B cell (primary cell): Measurements from ENCODE around the gene LBHD1. TPM values are rescaled to one million over a fixed set of nuclear protein-coding genes. Genes with fewer than 3 reads are reported as not detected.

Experiments
- ATAC-seq: fragments of 200-7000 bp; cut with Tn5 transposase; one replicate; pipeline ENCODE4 v1.10.0; 2021; ENCODE audit warnings: low read depth, mild to moderate bottlenecking, moderate number of reproducible peaks, moderate library complexity
- CTCF ChIA-PET: fragments of 350-600 bp; sonication (Branson Sonifier 250); formaldehyde crosslinking; loops from one replicate; lab custom pipeline; 2021; ENCODE audit warnings: antibody characterized with exemption, inconsistent platforms; lab: Charles Lee
- POLR2A ChIA-PET: fragments of 350-600 bp; sonication (Branson Sonifier 250); formaldehyde crosslinking; loops from one replicate; lab custom pipeline; 2021; ENCODE audit warnings: antibody characterized with exemption; lab: Charles Lee
- DNase-seq: peaks from one replicate; pipeline ENCODE4 v3.0.0; 2013
- H2AFZ ChIP-seq: 2 replicates; pipeline ENCODE4 v1.6.1; 2012; ENCODE audit warnings: mild to moderate bottlenecking, low read depth, low read length; ENCODE audit not compliant: insufficient read depth, poor library complexity, severe bottlenecking
- H3K27ac ChIP-seq, 2 donors: 1 replicate in 1 of 2; 2 replicates in 1 of 2; pipeline ENCODE4 v1.5.1; 2012 to 2013; ENCODE audit warnings: low read length in 2 of 2, mild to moderate bottlenecking in 2 of 2, moderate library complexity in 1 of 2
- H3K27me3 ChIP-seq, 4 experiments: fragments of 200-600 bp in 1 of 4; sonication (generic) in 1 of 4; replicated peaks in 1 of 4; 1 replicate in 2 of 4; 2 replicates in 2 of 4; pipeline versions ENCODE4 v1.6.1 to v1.7.0; 2013 to 2016; ENCODE audit warnings: low read length in 3 of 4, mild to moderate bottlenecking in 2 of 4, mixed read lengths in 1 of 4, moderate library complexity in 1 of 4; ENCODE audit not compliant: insufficient read depth in 4 of 4, control insufficient read depth in 3 of 4; ENCODE audit errors: control extremely low read depth in 1 of 4
- H3K36me3 ChIP-seq, 2 experiments: replicated peaks in 1 of 2; 1 replicate in 1 of 2; 2 replicates in 1 of 2; pipeline versions ENCODE4 v1.6.1 to v1.7.1; 2013; ENCODE audit warnings: low read length in 1 of 2; ENCODE audit not compliant: insufficient read depth in 2 of 2, control insufficient read depth in 1 of 2; ENCODE audit errors: control extremely low read depth in 1 of 2, extremely low read depth in 1 of 2
- H3K4me1 ChIP-seq, 2 donors: fragments of 200-600 bp in 1 of 2; sonication (generic) in 1 of 2; 1 replicate in 1 of 2; 2 replicates in 1 of 2; pipeline versions ENCODE4 v1.5.1 to v1.6.1; 2013 to 2017; ENCODE audit warnings: low read length in 2 of 2; ENCODE audit not compliant: control insufficient read depth in 2 of 2, insufficient read depth in 2 of 2
- H3K4me2 ChIP-seq: replicated peaks from 2 replicates; pipeline ENCODE3; 2012; ENCODE audit warnings: mild to moderate bottlenecking, low read depth, low read length; ENCODE audit not compliant: poor library complexity, severe bottlenecking
- H3K4me3 ChIP-seq, 5 experiments: fragments of 200-600 bp in 1 of 5; sonication (generic) in 1 of 5; 1 replicate in 3 of 5; 2 replicates in 2 of 5; pipeline versions ENCODE4 v1.5.1 to v1.7.0; 2011 to 2016; ENCODE audit warnings: low read length in 4 of 5, mild to moderate bottlenecking in 4 of 5, low read depth in 2 of 5, control low read depth in 1 of 5, moderate library complexity in 1 of 5; ENCODE audit not compliant: insufficient read depth in 1 of 5; ENCODE audit errors: control extremely low read depth in 1 of 5, extremely low read depth in 1 of 5
- H3K79me2 ChIP-seq: fragments of 200-600 bp; sonication (generic); one replicate; pipeline ENCODE4 v1.6.0; 2016; ENCODE audit warnings: low read length; ENCODE audit not compliant: control insufficient read depth, insufficient read depth
- H3K9ac ChIP-seq: fragments of 200-600 bp; sonication (generic); 2 replicates; pipeline ENCODE4 v1.6.1; 2017; ENCODE audit warnings: mild to moderate bottlenecking, low read length, moderate library complexity
- H3K9me3 ChIP-seq, 3 donors: one replicate each; pipeline versions ENCODE4 v1.6.1 to v1.7.1; 2013; ENCODE audit warnings: low read length in 2 of 3; ENCODE audit not compliant: control insufficient read depth in 2 of 3, insufficient read depth in 1 of 3; ENCODE audit errors: control extremely low read depth in 1 of 3
- H4K20me1 ChIP-seq: 2 replicates; pipeline ENCODE4 v1.6.0; 2012; ENCODE audit warnings: mild to moderate bottlenecking, low read length; ENCODE audit not compliant: insufficient read depth, control insufficient read depth, poor library complexity, severe bottlenecking
- H3K27ac Mint-ChIP-seq: one replicate; pipeline ENCODE4 v1.8.0; 2021; ENCODE audit warnings: mixed read lengths
- H3K27me3 Mint-ChIP-seq: one replicate; pipeline ENCODE4 v1.8.0; 2021; ENCODE audit warnings: mixed read lengths
- H3K4me1 Mint-ChIP-seq: one replicate; pipeline ENCODE4 v1.8.0; 2021; ENCODE audit warnings: mixed read lengths
- H3K4me3 Mint-ChIP-seq: one replicate; pipeline ENCODE4 v1.8.0; 2021; ENCODE audit warnings: mixed read lengths
- H3K9me3 Mint-ChIP-seq: one replicate; pipeline ENCODE4 v1.8.0; 2022; ENCODE audit warnings: mixed read lengths; ENCODE audit not compliant: insufficient read depth
- CTCF ChIP-seq: fragments of 200-600 bp; IDR thresholded peaks from one replicate; pipeline ENCODE4 v1.8.0; 2022; ENCODE audit warnings: antibody characterized with exemption, mild to moderate bottlenecking
- EZH2 ChIP-seq: IDR thresholded peaks from 2 replicates; pipeline ENCODE4 v1.6.1; 2012; ENCODE audit warnings: borderline replicate concordance, low read depth, mild to moderate bottlenecking, moderate library complexity, low read length; ENCODE audit not compliant: insufficient read depth, poor library complexity, severe bottlenecking
- WGBS: methylation state at CpG from one replicate; pipeline ENCODE4 v1.1.5; 2013; ENCODE audit warnings: missing lambda C conversion rate; ENCODE audit not compliant: insufficient coverage; 5-methylcytosine and 5-hydroxymethylcytosine counted together
- intact Hi-C: fragments of 100-400 bp; cut with micrococcal nuclease; formaldehyde crosslinking; loops from one replicate; pipeline ENCODE4 v1.10.0; 2022
- polyA plus RNA-seq: library from polyadenylated mRNA; depleted of rRNA; stranded (reverse); fragments of >200 nt; gene quantifications from 2 replicates; pipeline ENCODE4 v1.2.3, GENCODE V29; 2012
- total RNA-seq, 2 donors: library from RNA; stranded (reverse); fragments of 120-200 nt in 1 of 2; gene quantifications; 1 replicate in 1 of 2; 2 replicates in 1 of 2; pipeline versions ENCODE4 v1.2.3 to v1.2.4, GENCODE V29; 2013 to 2022

Gene LBHD1
- total and polyA plus RNA-seq, 2 donors (not counting 1 experiment from before 2014, with no cell fraction given): 19.3 to 33.3 TPM

- peaks cover 9 to 16% of the 10 kb centered on the region in 2 donors for H3K4me1 ChIP-seq
- no peaks in the 10 kb centered on the region for H3K9me3 ChIP-seq
- H3K79me2 ChIP-seq: peaks cover 21% of the 10 kb centered on the region
- ATAC-seq: no peak
- 100% methylated on average over 3 of the region's 7 CpGs for WGBS
- no peak for TF ChIP-seq EZH2
- no peak for TF ChIP-seq CTCF
- no peak overlapping the region for H3K9ac ChIP-seq
- peaks cover 4% of the 10 kb centered on the region for H3K27me3 Mint-ChIP-seq
- no peak overlapping the region for H3K4me3 ChIP-seq
- H3K9me3 Mint-ChIP-seq: no peaks in the 10 kb centered on the region
- no peak overlapping the region for H3K27ac Mint-ChIP-seq
- DNase-seq: no peak
- ChIA-PET POLR2A (no interaction called here), CTCF (interaction anchor here (0.6 to 1.5 kb wide), 3 partner anchors 11 to 164 kb away, joined by 3 to 7 read pairs (median 3); no protein-coding TSS in a partner anchor)
- H3K27ac ChIP-seq: no peak overlapping the region
- no peak overlapping the region for H3K4me2 ChIP-seq
- H4K20me1 ChIP-seq: no peaks in the 10 kb centered on the region
- peaks cover 1 to 2% of the 10 kb centered on the region in 2 experiments for H3K36me3 ChIP-seq
- H3K27me3 ChIP-seq: peaks cover 0 to 7% (median 3%) of the 10 kb centered on the region in 4 experiments
- peaks cover 22% of the 10 kb centered on the region for H3K4me1 Mint-ChIP-seq
- no peak overlapping the region for H3K4me3 Mint-ChIP-seq
- H2AFZ ChIP-seq: no peak overlapping the region
- intact Hi-C loops: no loop called here
Observed at GRCh38 chr11:62682518-62682917, 10.5 kb upstream of the LBHD1 start.

GRCh38 chr11:62680825-62681240 is 8.8 kb upstream of the LBHD1 start:
- WGBS: 33% methylated on average over 1 of the region's 4 CpGs
- peaks cover 30% of the 10 kb centered on the region for H3K4me1 Mint-ChIP-seq
- H3K79me2 ChIP-seq: peaks cover 27% of the 10 kb centered on the region
- CTCF ChIA-PET: interaction anchor here (0.6 to 3.0 kb wide), 25 partner anchors 9 to 243 kb away, joined by 3 to 32 read pairs (median 5); partner anchors contain the start of genes C11orf98, CSKMT, INTS5 and LBHD1
- DNase-seq (peak; percentile 69), ATAC-seq (peak; percentile 71)
- TF ChIP-seq EZH2 (no peak), CTCF (peak; percentile 37)
- peaks cover 1 to 14% of the 10 kb centered on the region in 2 experiments for H3K36me3 ChIP-seq
- H3K4me3 ChIP-seq: no peak overlapping the region
- intact Hi-C loops: no loop called here
- H4K20me1 ChIP-seq: no peaks in the 10 kb centered on the region
- no peaks in the 10 kb centered on the region for H3K27me3 Mint-ChIP-seq
- no peaks in the 10 kb centered on the region for H3K27me3 ChIP-seq
- H3K4me2 ChIP-seq: no peak overlapping the region
- peak overlapping the region; percentile 67 for H2AFZ ChIP-seq
- no peak overlapping the region for H3K27ac ChIP-seq
- POLR2A ChIA-PET: interaction anchor here (0.5 to 3.2 kb wide), 13 partner anchors 9 to 1533 kb away, joined by 3 to 16 read pairs (median 3); partner anchors contain the start of genes C11orf98, CSKMT, UQCC3 and ZBTB3
- H3K4me3 Mint-ChIP-seq: peak overlapping the region; percentile 62
- no peaks in the 10 kb centered on the region for H3K9me3 ChIP-seq
- H3K27ac Mint-ChIP-seq: peak overlapping the region; percentile 69
- H3K9ac ChIP-seq: no peak overlapping the region
- H3K4me1 ChIP-seq: peaks cover 9 to 20% of the 10 kb centered on the region in 2 donors
- H3K9me3 Mint-ChIP-seq: no peaks in the 10 kb centered on the region
